Panc1 (cell line): ENCODE measurements around the gene FKBP7.

Source experiments
- CTCF ChIP-seq: fragments of 450-650 bp; IDR thresholded peaks from 2 replicates; pipeline ENCODE4 v1.5.1; 2017; ENCODE audit warnings: mild to moderate bottlenecking
- SIN3A ChIP-seq: IDR thresholded peaks from 2 replicates; pipeline ENCODE4 v1.6.1; 2012; ENCODE audit warnings: low read depth, mild to moderate bottlenecking, low read length, moderate library complexity, borderline replicate concordance; ENCODE audit not compliant: insufficient read depth

DNA sequence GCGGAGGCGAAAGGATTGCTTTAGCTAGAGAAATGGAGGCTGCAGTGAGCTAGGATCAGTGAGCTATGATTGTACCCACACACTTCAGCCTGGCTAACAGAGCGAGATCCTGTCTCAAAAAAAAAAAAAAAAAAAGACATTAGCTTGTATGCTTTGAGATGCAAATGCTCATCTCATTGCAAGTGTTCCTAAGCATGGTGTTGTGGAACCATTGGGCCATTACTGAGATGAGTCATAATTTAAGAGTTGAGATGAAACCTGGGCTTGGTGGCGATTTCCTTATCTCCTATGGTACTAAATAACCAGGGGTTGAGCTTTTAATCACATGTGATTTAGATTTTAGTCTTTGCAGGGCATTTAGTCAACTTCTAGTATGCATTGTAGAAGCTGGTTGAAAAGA is 4.0 kb upstream of the FKBP7 start:
- TF ChIP-seq CTCF (no peak), SIN3A (no peak)
